Tibial nerve (tissue), 4 donors: ENCODE measurements around the gene CXXC1. TPM values are rescaled to one million over a fixed set of nuclear protein-coding genes. Genes with fewer than 3 reads are reported as not detected.

Experiments used
- DNase-seq, 2 donors: peaks; one replicate each; pipeline ENCODE4 v3.0.0-alpha.2; 2019; ENCODE audit warnings: low spot score in 2 of 2
- H3K27ac ChIP-seq, 4 donors: fragments of 200-600 bp; sonication (generic) in 3 of 4; one replicate each; pipeline ENCODE4 v1.5.1; 2017 to 2019; ENCODE audit warnings: mild to moderate bottlenecking in 1 of 4
- H3K27me3 ChIP-seq, 2 donors: fragments of 200-600 bp; sonication (generic) in 1 of 2; one replicate each; pipeline versions ENCODE4 v1.5.1 to v1.6.0; 2017 to 2019
- H3K36me3 ChIP-seq, 3 donors: fragments of 200-600 bp; sonication (generic); one replicate each; pipeline ENCODE4 v1.5.1; 2018 to 2019
- H3K4me1 ChIP-seq, 4 donors: fragments of 200-600 bp; sonication (generic) in 3 of 4; one replicate each; pipeline ENCODE4 v1.5.1; 2017 to 2019
- H3K4me3 ChIP-seq, 4 donors: fragments of 200-600 bp; sonication (generic) in 3 of 4; one replicate each; pipeline ENCODE4 v1.5.1; 2017 to 2019; ENCODE audit warnings: mild to moderate bottlenecking in 1 of 4, moderate library complexity in 1 of 4
- H3K9me3 ChIP-seq, 4 donors: fragments of 200-600 bp; sonication (generic) in 3 of 4; one replicate each; pipeline ENCODE4 v1.5.1; 2017 to 2019
- EP300 ChIP-seq, 2 donors: sonication (generic); formaldehyde crosslinking; IDR thresholded peaks; one replicate each; pipeline ENCODE4 v1.6.1; 2017; ENCODE audit warnings: antibody characterized with exemption in 2 of 2, mild to moderate bottlenecking in 1 of 2
- POLR2A ChIP-seq, 2 donors: fragments of 450-650 bp; IDR thresholded peaks; one replicate each; pipeline ENCODE4 v1.6.1; 2017; ENCODE audit warnings: antibody characterized with exemption in 2 of 2, mild to moderate bottlenecking in 2 of 2, moderate library complexity in 2 of 2
- WGBS, 2 donors: methylation state at CpG; one replicate each; pipeline ENCODE4 v1.1.5; 2018; 5-methylcytosine and 5-hydroxymethylcytosine counted together
- total RNA-seq, 4 donors: library from RNA; depleted of rRNA; stranded (reverse); fragments of >200 nt; gene quantifications; one replicate each; pipeline ENCODE4 v1.1.0, GENCODE V29; 2016
- TF ChIP-seq, protein P1 (sequence below), 5 experiments: fragments of 200-600 bp in 3 of 5; fragments of 450-650 bp in 2 of 5; sonication (generic) in 3 of 5; IDR thresholded peaks; one replicate each; pipeline ENCODE4 v1.5.1; 2016 to 2019; ENCODE audit warnings: antibody characterized with exemption in 5 of 5, mild to moderate bottlenecking in 3 of 5, moderate library complexity in 2 of 5

Gene CXXC1
- total RNA-seq, 4 donors from 2014 or later, result 73.9 to 131 (median 81.6) TPM

DNA sequence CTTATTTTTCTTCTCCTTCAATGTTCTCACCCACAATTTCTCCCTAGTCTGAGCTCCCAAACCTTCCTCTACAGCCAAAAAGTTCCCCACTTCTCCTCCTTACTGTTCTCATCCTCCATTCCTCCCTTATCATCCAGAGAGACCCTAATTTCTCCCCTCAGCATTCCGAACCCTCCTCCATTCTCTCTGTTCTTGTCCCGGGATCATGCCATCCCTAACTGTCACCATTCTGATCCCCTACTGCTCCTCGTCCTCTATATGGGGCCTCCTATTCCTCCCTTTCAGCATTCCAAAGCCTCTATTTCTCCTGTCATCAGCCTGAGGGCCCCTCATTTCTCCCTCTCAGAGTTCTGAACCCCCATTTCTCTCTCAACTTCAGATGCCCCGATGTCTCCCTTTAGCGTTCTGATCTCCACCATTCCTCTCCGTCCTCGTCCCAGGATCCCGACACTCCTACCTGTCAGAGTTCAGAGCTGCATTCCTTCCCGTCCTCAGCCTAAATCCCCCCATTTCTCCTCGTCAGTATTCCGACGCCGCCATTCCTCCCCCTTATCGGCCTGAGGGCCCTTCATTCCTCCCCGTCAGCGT, 6.7 kb downstream of the CXXC1 start:
- 1 to 3% methylated on average over 16 of the region's 16 CpGs for WGBS, 2 donors
- Histone ChIP-seq H3K4me3 (peak overlapping the region; percentile 49 to 99 (median 88)), H3K36me3 (peaks cover 0 to 66% (median 11%) of the 10 kb centered on the region in 3 donors), H3K4me1 (peaks cover 0 to 34% (median 16%) of the 10 kb centered on the region in 4 donors), H3K27ac (peak overlapping the region; percentile 63 to 97 (median 91)), H3K9me3 (no peaks in the 10 kb centered on the region), H3K27me3 (no peaks in the 10 kb centered on the region)
- TF ChIP-seq EP300 (IDR thresholded peaks at IDR 0.05), result no peak
- TF ChIP-seq, protein P1, sequence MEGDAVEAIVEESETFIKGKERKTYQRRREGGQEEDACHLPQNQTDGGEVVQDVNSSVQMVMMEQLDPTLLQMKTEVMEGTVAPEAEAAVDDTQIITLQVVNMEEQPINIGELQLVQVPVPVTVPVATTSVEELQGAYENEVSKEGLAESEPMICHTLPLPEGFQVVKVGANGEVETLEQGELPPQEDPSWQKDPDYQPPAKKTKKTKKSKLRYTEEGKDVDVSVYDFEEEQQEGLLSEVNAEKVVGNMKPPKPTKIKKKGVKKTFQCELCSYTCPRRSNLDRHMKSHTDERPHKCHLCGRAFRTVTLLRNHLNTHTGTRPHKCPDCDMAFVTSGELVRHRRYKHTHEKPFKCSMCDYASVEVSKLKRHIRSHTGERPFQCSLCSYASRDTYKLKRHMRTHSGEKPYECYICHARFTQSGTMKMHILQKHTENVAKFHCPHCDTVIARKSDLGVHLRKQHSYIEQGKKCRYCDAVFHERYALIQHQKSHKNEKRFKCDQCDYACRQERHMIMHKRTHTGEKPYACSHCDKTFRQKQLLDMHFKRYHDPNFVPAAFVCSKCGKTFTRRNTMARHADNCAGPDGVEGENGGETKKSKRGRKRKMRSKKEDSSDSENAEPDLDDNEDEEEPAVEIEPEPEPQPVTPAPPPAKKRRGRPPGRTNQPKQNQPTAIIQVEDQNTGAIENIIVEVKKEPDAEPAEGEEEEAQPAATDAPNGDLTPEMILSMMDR (IDR thresholded peaks at IDR 0.05), result no peak
- no peak for TF ChIP-seq POLR2A (IDR thresholded peaks at IDR 0.05)
- DNase-seq, result no peak

DNA sequence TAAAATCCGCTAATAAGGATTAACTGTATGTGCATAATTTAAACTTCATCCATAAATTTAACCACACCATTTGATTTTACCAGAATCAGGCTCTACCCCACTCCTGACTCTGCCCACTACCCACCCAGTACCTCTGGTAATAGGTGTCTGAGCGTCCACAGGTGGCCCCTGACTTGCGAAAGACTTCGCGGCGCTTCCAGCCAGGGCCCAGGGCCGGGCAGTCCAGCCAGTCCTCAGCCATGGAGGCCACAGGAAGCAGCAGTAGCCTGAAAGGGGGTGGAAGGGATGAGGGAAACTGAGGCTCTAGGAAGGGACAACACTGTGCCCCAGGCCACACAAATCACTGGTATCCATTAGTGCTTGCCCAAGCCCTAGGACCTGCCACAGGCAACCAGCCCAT, 7.7 kb downstream of the CXXC1 start:
- Histone ChIP-seq H3K27me3 (no peaks in the 10 kb centered on the region), H3K27ac (peak overlapping the region in 1 of 4 donors; percentile 94), H3K9me3 (no peaks in the 10 kb centered on the region), H3K4me1 (peaks cover 0 to 34% (median 16%) of the 10 kb centered on the region in 4 donors), H3K36me3 (peaks cover 3 to 66% (median 22%) of the 10 kb centered on the region in 3 donors), H3K4me3 (no peak overlapping the region)
- no peak for TF ChIP-seq EP300 (IDR thresholded peaks at IDR 0.05)
- no peak for TF ChIP-seq POLR2A (IDR thresholded peaks at IDR 0.05)
- TF ChIP-seq, protein P1 (IDR thresholded peaks at IDR 0.05), result no peak
- WGBS, 2 donors, result 93% methylated on average over 7 of the region's 7 CpGs
- DNase-seq, result no peak

DNA sequence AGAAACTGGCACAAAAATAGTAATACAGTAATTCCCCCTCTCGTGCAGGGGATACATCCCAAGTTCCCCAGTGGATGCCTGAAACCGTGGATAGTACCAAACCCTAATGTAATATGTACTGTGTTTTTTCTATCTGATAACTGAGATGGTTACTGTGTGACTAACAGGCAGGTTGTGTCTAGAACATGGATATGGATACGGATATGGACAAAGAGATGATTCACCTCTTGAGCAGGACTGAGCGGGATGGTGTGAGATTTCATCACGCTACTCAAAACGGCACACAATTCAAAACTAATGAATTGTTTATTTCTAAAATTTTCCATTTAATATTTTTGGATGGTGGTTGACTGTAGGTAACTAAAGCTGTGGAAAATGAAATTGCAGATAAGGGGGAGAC, 9.6 kb downstream of the CXXC1 start:
- no peak for DNase-seq
- no peak for TF ChIP-seq EP300 (IDR thresholded peaks at IDR 0.05)
- TF ChIP-seq, protein P1 (IDR thresholded peaks at IDR 0.05), result no peak
- no peak for TF ChIP-seq POLR2A (IDR thresholded peaks at IDR 0.05)
- 84 to 85% methylated on average over 6 of the region's 6 CpGs for WGBS, 2 donors
- Histone ChIP-seq H3K9me3 (no peaks in the 10 kb centered on the region), H3K36me3 (peaks cover 3 to 66% (median 39%) of the 10 kb centered on the region in 3 donors), H3K27me3 (no peaks in the 10 kb centered on the region), H3K27ac (no peak overlapping the region), H3K4me1 (peaks cover 0 to 34% (median 16%) of the 10 kb centered on the region in 4 donors), H3K4me3 (no peak overlapping the region)

DNA sequence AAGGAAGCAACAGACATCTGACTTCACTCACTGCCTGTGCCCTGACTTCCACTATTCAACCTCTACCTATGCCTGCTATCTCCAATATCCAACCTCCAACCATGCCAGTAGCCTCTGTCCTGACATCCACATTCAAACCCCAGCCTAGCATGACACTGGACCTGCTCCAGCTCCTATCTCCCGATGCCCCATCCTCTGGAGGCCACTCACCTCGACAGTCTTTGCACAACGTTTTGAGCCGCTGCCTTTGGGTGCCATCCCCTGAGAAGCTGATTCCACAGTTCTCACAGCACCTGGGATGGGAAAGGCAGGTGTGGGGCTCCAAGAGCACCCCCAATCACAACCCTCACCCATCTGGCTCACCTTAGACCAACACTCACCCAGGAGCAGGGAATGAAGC, 11.0 kb downstream of the CXXC1 start:
- no peaks in the 10 kb centered on the region for H3K27me3 ChIP-seq
- H3K4me3 ChIP-seq, result no peak overlapping the region
- TF ChIP-seq EP300 (IDR thresholded peaks at IDR 0.05) (no peak), POLR2A (IDR thresholded peaks at IDR 0.05) (no peak)
- TF ChIP-seq, protein P1 (IDR thresholded peaks at IDR 0.05), result no peak
- H3K27ac ChIP-seq, result no peak overlapping the region
- no peaks in the 10 kb centered on the region for H3K9me3 ChIP-seq
- H3K4me1 ChIP-seq, result peaks cover 0 to 22% (median 14%) of the 10 kb centered on the region in 4 donors
- WGBS, 2 donors, result 87 to 97% methylated on average over 4 of the region's 4 CpGs
- peaks cover 3 to 74% (median 52%) of the 10 kb centered on the region in 3 donors for H3K36me3 ChIP-seq
- DNase-seq, result no peak

DNA sequence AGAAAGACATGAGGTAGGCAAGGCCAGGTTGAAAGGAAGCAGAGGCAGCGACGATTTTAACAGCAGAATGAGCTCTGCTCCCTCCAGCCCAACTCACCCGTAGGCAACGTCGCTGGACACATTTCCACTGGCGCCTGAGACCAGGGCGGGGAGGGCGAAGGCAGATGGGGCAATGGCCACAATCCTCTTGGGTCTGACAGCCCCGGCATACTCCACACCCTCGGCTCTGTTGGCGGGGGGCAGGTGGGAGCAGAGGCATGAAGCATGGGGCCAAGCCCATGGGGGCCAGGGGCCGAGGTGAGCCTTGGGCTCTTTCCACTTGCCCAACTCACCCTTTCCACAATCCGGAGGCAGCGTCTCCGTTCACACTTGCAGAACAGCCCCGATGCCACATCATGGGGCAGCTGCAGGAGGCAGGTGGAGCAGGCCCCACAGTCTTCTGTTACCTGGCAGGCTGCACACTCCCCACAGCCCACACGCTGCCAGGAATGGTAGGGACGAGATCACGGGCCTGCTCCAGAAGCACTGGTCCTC, 11.9 kb downstream of the CXXC1 start:
- peaks cover 0 to 19% (median 13%) of the 10 kb centered on the region in 4 donors for H3K4me1 ChIP-seq
- DNase-seq, result no peak
- H3K4me3 ChIP-seq, result no peak overlapping the region
- TF ChIP-seq POLR2A (IDR thresholded peaks at IDR 0.05) (no peak), EP300 (IDR thresholded peaks at IDR 0.05) (no peak)
- TF ChIP-seq, protein P1 (IDR thresholded peaks at IDR 0.05), result no peak
- no peak overlapping the region for H3K27ac ChIP-seq
- H3K36me3 ChIP-seq, result peaks cover 7 to 82% (median 55%) of the 10 kb centered on the region in 3 donors
- H3K27me3 ChIP-seq, result no peaks in the 10 kb centered on the region
- 91 to 96% methylated on average over 19 of the region's 19 CpGs for WGBS, 2 donors
- H3K9me3 ChIP-seq, result no peaks in the 10 kb centered on the region
